ENCODE results near the gene CYTH3. TPM values are rescaled to one million over a fixed set of nuclear protein-coding genes. Genes with fewer than 3 reads are reported as not detected.
A peak's percentile ranks its signal among the peaks of the same experiment; 100 is the strongest.

CYTH3 gene
- total RNA-seq, 1 experiment from 2014 or later = 73.4 TPM

DNA sequence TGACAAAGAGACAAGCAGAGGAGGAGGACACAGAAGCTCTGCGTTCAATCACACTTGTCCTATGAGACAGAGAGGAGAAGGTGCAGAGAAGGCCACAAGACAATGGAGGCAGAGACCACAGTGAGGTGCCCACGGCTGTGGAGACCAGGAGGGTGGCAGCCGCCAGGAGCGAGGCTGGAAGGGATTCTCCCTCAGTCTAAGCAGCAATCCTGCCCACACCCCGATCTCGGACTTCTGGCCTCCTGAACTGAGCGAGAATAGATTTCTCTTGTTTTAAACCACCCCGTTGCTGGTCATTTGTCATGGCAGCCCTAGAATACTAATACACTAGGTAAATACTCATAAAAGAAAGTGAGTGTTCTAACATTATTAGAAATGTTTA lies 92.1 kb downstream of the CYTH3 start:
- peaks cover 8% of the 10 kb centered on the region for H3K4me1 Mint-ChIP-seq (ENCODE audit: low read depth, unreplicated experiment)
- no peak overlapping the region for H3K4me3 Mint-ChIP-seq (ENCODE audit: low read depth, unreplicated experiment)
- TF ChIP-seq, protein P1, sequence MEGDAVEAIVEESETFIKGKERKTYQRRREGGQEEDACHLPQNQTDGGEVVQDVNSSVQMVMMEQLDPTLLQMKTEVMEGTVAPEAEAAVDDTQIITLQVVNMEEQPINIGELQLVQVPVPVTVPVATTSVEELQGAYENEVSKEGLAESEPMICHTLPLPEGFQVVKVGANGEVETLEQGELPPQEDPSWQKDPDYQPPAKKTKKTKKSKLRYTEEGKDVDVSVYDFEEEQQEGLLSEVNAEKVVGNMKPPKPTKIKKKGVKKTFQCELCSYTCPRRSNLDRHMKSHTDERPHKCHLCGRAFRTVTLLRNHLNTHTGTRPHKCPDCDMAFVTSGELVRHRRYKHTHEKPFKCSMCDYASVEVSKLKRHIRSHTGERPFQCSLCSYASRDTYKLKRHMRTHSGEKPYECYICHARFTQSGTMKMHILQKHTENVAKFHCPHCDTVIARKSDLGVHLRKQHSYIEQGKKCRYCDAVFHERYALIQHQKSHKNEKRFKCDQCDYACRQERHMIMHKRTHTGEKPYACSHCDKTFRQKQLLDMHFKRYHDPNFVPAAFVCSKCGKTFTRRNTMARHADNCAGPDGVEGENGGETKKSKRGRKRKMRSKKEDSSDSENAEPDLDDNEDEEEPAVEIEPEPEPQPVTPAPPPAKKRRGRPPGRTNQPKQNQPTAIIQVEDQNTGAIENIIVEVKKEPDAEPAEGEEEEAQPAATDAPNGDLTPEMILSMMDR (IDR thresholded peaks at IDR 0.05; ENCODE audit: unreplicated experiment) = no peak
- DNase-seq = no peak
- no peaks in the 10 kb centered on the region for H3K27me3 Mint-ChIP-seq (ENCODE audit: unreplicated experiment)
- BruUV-seq (replicated peaks) = no TSS peak
- intact Hi-C loops (cut with micrococcal nuclease; ENCODE audit: unreplicated experiment) = no loop called here
- CTCF ChIA-PET = no interaction called here
- peaks cover 24% of the 10 kb centered on the region for H3K36me3 Mint-ChIP-seq (ENCODE audit: insufficient read depth, unreplicated experiment)
- no peaks in the 10 kb centered on the region for H3K9me3 Mint-ChIP-seq (ENCODE audit: low read depth, unreplicated experiment)
- no peak overlapping the region for H3K27ac Mint-ChIP-seq (ENCODE audit: unreplicated experiment)

DNA sequence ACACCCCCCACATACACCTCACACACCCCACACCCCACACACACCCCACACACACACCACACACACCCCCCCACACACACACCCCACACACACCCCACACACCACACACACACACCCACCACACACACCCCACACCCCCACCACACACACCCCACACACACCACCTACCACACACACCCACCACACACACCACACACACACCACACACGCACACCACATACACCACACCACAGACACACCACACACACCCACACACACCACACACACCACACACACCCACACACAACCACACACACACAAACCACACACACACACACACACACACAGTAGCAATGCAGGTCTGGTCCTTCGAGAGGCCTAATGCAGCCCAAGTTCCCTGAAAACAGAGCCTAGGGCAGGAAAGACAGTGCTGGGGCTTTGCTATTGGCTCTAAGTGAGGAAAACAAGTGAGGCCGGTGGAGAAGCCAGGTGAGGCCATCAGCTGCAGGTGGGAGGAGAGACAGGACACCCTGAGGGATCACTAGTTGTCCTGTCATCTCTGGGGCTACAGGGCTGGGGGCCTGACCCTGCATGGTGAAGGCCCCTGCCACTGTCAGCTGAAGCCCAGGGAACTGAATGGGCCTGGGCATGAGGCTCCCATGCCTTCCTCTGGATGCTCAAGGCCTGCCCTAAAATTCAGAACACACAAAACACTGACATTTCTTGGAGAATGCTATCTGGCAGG lies 92.6 kb downstream of the CYTH3 start:
- no TSS peak for BruUV-seq (replicated peaks)
- peaks cover 30% of the 10 kb centered on the region for H3K36me3 Mint-ChIP-seq (ENCODE audit: insufficient read depth, unreplicated experiment)
- intact Hi-C loops (cut with micrococcal nuclease; ENCODE audit: unreplicated experiment) = loop anchor here (5.0 kb wide), 2 partner anchors 88 to 143 kb away; no protein-coding TSS in a partner anchor
- H3K27me3 Mint-ChIP-seq (ENCODE audit: unreplicated experiment) = no peaks in the 10 kb centered on the region
- TF ChIP-seq, protein P1 (IDR thresholded peaks at IDR 0.05; ENCODE audit: unreplicated experiment) = no peak
- no peaks in the 10 kb centered on the region for H3K9me3 Mint-ChIP-seq (ENCODE audit: low read depth, unreplicated experiment)
- no peak for DNase-seq
- CTCF ChIA-PET = interaction anchor here (1.1 kb wide), 1 partner anchor 10 kb away, joined by 6 read pairs; no protein-coding TSS in a partner anchor
- H3K4me1 Mint-ChIP-seq (ENCODE audit: low read depth, unreplicated experiment) = peaks cover 8% of the 10 kb centered on the region
- no peak overlapping the region for H3K4me3 Mint-ChIP-seq (ENCODE audit: low read depth, unreplicated experiment)
- no peak overlapping the region for H3K27ac Mint-ChIP-seq (ENCODE audit: unreplicated experiment)

DNA sequence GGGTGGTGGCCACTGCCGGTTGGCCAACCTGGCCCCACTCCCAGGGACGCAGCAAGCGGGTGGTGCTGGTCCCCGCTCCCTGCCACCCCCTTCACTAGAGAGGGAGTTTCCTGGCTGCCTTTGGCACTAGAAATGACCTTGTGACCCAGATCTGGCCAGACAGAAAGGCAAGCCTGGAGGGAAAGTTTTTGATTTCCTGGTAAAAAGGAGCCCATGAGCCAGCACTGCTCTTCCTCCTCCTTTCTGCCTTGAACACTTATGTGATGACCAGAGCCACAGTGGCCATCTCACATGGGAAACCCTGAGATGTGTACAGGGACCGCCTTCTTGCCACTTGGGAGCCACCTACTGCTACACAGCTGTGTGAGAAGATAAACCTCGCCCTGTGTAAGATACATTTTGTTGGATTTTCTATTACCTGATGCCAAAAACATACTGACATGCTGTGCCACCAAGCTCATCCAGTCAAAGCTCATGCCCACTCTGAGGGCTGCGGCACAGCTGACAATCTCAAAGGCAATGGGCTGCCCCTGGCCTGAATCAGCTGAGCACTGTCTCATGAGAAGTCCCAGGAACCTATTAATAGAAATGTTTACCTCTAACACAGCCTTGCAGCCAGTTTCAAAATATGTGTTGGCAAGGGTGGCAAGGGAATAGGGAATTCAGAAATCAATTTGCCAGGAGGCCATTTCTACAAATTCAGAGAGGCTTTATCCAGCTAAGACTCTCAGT lies 94.0 kb downstream of the CYTH3 start:
- intact Hi-C loops (cut with micrococcal nuclease; ENCODE audit: unreplicated experiment) = loop anchor here (5.0 kb wide), 2 partner anchors 89 to 144 kb away; no protein-coding TSS in a partner anchor
- no peaks in the 10 kb centered on the region for H3K27me3 Mint-ChIP-seq (ENCODE audit: unreplicated experiment)

DNA sequence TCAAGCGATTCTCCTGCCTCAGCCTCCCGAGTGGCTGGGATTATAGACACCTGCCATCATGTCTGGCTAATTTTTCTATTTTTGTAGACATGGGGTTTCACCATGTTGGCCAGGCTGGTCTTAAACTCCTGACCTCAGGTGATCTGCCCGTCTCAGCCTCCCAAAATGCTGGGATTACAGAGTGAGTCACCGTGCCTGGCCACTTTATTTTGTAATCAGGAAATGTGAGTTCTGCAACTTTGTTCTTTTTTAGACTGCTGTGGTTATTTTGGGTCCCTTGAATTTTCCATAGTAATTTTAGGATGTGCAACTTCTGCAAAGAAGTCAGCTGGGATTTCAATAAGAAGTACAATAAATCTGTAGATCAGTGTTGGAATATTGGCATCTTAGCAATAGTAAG lies 96.8 kb downstream of the CYTH3 start:
- Mint-ChIP-seq H3K27me3 (ENCODE audit: unreplicated experiment) (no peaks in the 10 kb centered on the region), H3K27ac (ENCODE audit: unreplicated experiment) (no peak overlapping the region), H3K4me3 (ENCODE audit: low read depth, unreplicated experiment) (no peak overlapping the region), H3K9me3 (ENCODE audit: low read depth, unreplicated experiment) (no peaks in the 10 kb centered on the region), H3K4me1 (ENCODE audit: low read depth, unreplicated experiment) (peaks cover 8% of the 10 kb centered on the region), H3K36me3 (ENCODE audit: insufficient read depth, unreplicated experiment) (peaks cover 51% of the 10 kb centered on the region)
- CTCF ChIA-PET = no interaction called here
- DNase-seq = peak; percentile 42
- intact Hi-C loops (cut with micrococcal nuclease; ENCODE audit: unreplicated experiment) = loop anchor here (5.0 kb wide), 2 partner anchors 92 to 147 kb away; no protein-coding TSS in a partner anchor
- no TSS peak for BruUV-seq (replicated peaks)
- TF ChIP-seq, protein P1 (IDR thresholded peaks at IDR 0.05; ENCODE audit: unreplicated experiment) = no peak

More for the DNA sequence above, 94.0 kb downstream of the CYTH3 start:
- no peaks in the 10 kb centered on the region for H3K9me3 Mint-ChIP-seq (ENCODE audit: low read depth, unreplicated experiment)
- H3K27ac Mint-ChIP-seq (ENCODE audit: unreplicated experiment) = no peak overlapping the region
- H3K36me3 Mint-ChIP-seq (ENCODE audit: insufficient read depth, unreplicated experiment) = peaks cover 43% of the 10 kb centered on the region
- CTCF ChIA-PET = interaction anchor here (1.1 kb wide), 1 partner anchor 8 kb away, joined by 6 read pairs; no protein-coding TSS in a partner anchor
- H3K4me3 Mint-ChIP-seq (ENCODE audit: low read depth, unreplicated experiment) = no peak overlapping the region
- peaks cover 8% of the 10 kb centered on the region for H3K4me1 Mint-ChIP-seq (ENCODE audit: low read depth, unreplicated experiment)
- TF ChIP-seq, protein P1 (IDR thresholded peaks at IDR 0.05; ENCODE audit: unreplicated experiment) = no peak
- BruUV-seq (replicated peaks) = no TSS peak
- no peak for DNase-seq
